Brain pericyte (primary cell): ENCODE data around the gene DPYSL4.

Source experiments
- DNase-seq: peaks from one replicate; pipeline ENCODE4 v3.0.0-alpha.2; 2012; ENCODE audit warnings: low read depth, low spot score

DPYSL4 gene

GRCh38 chr10:132163826-132164515 lies 22.8 kb upstream of the DPYSL4 start:
- DNase-seq: no peak

DNA sequence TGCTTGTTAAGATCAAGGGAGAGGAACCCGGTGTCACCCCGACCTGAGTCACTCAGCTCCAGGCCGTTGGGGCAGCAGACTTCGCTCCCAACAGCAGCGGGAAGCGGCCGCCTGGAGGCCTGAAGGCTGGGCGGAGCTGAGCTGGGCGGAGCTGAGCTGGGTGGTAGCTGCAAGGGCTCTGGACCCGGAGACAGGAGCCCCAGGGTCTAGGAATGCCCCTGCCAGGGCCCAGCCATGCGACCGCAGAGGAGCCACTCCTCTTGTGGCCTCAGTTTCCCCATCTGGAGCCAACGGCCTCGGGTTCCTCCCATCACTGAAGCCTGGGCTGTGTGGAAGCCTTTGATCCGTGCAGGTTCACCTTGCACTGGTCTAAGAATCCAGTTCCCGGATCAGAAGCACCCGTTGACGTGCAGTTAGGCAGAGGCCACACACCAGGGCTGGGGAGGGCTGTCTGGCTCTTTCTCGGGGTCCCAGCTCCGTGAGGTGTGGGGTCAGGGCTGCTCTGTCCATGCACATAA lies 21.9 kb upstream of the DPYSL4 start:
- no peak for DNase-seq

DNA sequence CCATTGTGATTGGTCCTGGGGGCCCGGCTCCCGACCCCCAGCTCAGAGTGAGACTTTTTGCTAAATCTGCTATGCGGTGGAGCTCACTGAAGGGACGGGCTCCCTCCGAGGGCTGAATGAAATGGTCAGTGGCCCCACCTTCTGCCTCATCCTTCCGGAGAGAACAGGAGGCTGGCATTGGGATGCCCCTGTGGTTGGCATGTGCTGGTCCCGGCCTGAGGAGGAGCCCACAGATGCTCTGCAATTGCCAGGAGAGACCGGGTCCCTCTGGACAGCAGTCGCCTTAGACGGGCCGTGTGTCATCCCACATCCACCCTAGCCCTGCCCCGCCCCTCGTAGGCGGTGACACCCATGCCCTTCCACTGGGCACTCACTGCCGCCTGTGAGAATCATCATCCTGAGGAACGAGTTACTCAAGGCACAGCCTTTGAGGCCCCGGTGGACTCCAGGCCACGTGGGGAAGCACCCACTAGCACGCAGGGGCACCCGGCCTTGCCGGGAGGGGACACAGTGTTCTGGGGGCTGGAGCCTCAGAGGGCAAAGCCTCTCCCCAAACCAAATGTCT lies 21.2 kb upstream of the DPYSL4 start:
- no peak for DNase-seq

GRCh38 chr10:132166216-132166950 lies 20.4 kb upstream of the DPYSL4 start:
- no peak for DNase-seq

DNA sequence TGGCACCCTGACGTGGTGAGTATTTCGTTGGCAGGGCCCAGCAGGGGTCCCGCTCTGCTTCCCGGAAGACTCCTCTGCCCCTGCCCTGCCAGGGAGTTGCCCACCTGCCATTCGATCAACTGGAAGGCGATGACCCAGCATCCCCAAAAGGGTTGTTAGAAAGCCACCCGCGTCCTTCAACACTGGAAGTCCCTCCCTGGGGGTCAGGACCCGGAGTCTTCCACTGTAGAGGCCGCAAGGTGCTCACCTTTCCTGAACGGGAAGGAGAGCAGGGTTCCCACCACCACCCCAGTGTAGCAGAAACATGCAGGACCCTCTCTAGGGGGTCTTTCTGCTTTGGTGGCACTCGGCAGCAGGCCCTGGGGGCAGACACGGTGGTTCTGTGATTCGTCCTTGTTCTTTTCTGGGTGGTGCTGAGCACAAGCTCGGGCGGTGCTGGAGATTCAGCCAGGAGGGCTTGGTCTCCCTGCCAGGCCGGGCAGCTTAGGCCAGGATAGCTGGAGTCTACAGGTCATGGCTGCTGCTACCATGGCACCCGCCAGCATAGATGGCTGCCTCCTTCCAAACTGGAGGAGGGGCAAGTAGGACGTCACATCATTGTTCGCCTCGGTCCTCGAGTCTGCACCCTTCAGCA lies 19.6 kb upstream of the DPYSL4 start:
- DNase-seq: no peak

GRCh38 chr10:132167976-132168375 lies 18.8 kb upstream of the DPYSL4 start:
- no peak for DNase-seq

GRCh38 chr10:132168571-132169030 lies 18.1 kb upstream of the DPYSL4 start:
- DNase-seq: no peak

GRCh38 chr10:132169031-132169765 lies 17.6 kb upstream of the DPYSL4 start:
- DNase-seq: no peak

GRCh38 chr10:132169766-132170560 lies 16.8 kb upstream of the DPYSL4 start:
- no peak for DNase-seq

DNA sequence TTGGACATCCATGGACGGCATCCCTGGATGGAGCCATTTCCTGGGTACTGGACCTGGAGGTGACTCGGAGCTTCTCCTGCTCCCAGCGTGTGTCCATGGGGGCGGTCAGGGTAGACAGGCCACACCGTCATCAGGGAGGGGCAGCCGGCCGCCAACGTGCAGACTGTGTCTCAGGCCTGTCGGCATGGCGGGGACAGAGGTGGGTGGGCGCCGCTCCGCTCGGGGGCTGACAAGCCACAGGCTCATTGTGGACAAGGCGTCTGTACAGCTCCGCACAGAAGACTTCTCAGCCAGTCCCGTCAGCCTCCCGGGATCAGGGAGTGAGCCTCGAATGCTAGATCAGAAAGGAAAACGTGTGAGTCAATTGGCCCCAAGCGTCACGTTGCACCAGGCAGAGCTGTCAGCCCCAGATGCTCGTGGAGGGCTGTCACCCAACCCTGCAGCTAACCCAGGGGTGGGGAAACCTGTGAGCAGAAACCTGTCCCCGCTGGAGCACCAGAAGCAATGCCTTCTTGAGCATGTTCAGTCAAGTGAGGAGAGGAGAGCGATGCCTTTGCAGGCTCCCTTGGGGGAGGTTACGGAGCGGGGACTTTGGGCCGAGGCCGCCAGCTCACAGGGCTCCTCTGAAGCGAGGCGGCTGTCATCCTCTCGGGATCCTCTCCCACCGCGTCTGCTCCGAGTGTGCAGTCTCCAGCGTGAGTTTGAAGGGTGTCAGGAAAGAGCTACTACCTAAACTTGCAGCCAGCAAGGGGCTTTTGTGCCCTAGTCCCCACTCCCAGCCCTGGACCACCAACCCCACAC lies 16.0 kb upstream of the DPYSL4 start:
- DNase-seq: no peak

GRCh38 chr10:132172091-132173066 lies 14.4 kb upstream of the DPYSL4 start:
- no peak for DNase-seq

DNA sequence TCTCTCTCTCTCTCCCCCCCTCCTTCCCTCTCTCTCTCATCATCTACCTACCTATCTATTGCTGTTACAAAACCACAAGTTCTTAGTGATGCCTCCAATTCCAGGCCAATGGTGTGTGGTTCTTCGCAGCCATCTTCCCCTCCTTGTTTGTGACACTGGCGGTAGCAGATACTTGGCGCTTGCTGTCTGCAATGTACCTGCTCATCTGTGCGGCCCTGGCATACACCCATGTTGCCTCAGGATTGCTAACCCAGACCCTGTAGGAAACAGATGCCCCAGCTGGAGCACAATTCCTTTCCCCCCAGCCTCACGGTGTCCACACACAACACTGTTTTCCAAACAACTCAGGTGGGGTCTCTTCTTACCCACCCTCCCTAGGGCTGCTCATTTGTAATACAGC lies 13.6 kb upstream of the DPYSL4 start:
- no peak for DNase-seq

- no peak for DNase-seq
Measured at GRCh38 chr10:132174237-132174636, 12.5 kb upstream of the DPYSL4 start.

GRCh38 chr10:132175408-132175807 lies 11.3 kb upstream of the DPYSL4 start:
- DNase-seq: no peak

- no peak for DNase-seq
Measured at GRCh38 chr10:132175907-132176581, 10.7 kb upstream of the DPYSL4 start.

DNA sequence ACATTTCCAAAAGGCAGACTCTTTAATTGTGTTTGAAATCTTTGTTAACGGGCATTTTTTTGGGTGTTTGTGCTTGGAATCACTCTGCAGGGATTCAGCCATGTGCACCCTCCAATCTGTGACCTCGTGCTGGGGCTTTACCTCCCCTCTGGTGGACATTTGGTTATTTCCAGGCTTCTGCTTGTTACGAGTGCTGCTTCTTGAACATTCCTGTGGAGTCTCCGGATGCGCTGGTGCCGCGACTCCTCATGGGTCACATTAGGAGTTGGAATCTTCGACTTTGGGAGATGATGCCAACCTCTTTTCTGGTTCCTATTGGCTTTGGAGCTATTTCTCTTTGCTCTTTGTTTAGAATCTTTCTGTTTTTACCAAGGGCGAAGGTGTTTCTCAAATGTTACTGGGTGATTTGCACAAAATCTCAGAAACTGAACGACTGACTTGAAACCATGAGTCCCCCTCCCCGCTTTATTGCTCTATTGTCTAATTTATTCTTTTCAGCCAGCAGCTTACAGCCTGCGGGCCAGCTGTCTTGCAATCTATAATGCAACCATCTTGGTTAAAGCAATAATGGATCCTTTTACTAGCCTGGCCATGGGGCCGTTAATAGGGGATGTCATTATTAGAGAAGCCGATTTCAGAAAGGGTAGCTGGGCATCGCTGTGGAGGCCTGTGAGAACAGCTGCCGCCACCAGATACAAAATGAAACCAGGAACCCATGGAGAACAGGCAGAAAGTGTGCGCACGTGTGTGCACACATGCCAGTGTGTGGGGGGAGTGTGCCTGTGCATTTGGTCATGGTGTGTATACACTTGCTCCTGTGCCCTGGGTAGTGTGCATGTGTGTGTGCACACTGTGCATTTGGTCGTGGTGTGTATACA lies 9.9 kb upstream of the DPYSL4 start:
- no peak for DNase-seq

DNA sequence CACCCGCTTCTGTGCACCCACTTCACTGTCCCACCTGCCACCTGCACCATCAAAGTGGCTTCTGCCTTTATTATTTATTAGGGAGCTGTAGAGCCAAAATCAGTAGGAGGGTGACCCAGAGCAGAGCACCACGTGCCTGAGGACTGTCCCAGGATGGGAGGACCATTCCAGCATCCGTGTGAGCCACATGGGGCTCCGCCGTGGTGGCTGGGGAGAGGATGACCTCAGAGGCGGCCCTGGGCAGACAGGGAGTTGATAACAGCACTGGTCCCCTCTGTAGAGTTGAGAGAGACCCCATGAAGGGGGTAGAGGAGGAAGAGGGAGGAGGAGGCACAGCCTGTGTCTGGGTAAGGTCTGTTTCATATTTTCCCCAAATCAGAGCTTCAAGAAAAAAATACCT lies 8.7 kb upstream of the DPYSL4 start:
- DNase-seq: no peak
